B cell (primary cell): ENCODE measurements around the gene PVR. TPM values are rescaled to one million over a fixed set of nuclear protein-coding genes. Genes with fewer than 3 reads are reported as not detected.

Experiments used
- ATAC-seq: fragments of 200-7000 bp; cut with Tn5 transposase; one replicate; pipeline ENCODE4 v1.10.0; 2021; ENCODE audit warnings: low read depth, mild to moderate bottlenecking, moderate number of reproducible peaks, moderate library complexity
- CTCF ChIA-PET: fragments of 350-600 bp; sonication (Branson Sonifier 250); formaldehyde crosslinking; loops from one replicate; lab custom pipeline; 2021; ENCODE audit warnings: antibody characterized with exemption, inconsistent platforms; lab: Charles Lee
- POLR2A ChIA-PET: fragments of 350-600 bp; sonication (Branson Sonifier 250); formaldehyde crosslinking; loops from one replicate; lab custom pipeline; 2021; ENCODE audit warnings: antibody characterized with exemption; lab: Charles Lee
- DNase-seq: peaks from one replicate; pipeline ENCODE4 v3.0.0; 2013
- H2AFZ ChIP-seq: 2 replicates; pipeline ENCODE4 v1.6.1; 2012; ENCODE audit warnings: mild to moderate bottlenecking, low read depth, low read length; ENCODE audit not compliant: insufficient read depth, poor library complexity, severe bottlenecking
- H3K27ac ChIP-seq, 2 donors: 1 replicate in 1 of 2; 2 replicates in 1 of 2; pipeline ENCODE4 v1.5.1; 2012 to 2013; ENCODE audit warnings: low read length in 2 of 2, mild to moderate bottlenecking in 2 of 2, moderate library complexity in 1 of 2
- H3K27me3 ChIP-seq, 4 experiments: fragments of 200-600 bp in 1 of 4; sonication (generic) in 1 of 4; replicated peaks in 1 of 4; 1 replicate in 2 of 4; 2 replicates in 2 of 4; pipeline versions ENCODE4 v1.6.1 to v1.7.0; 2013 to 2016; ENCODE audit warnings: low read length in 3 of 4, mild to moderate bottlenecking in 2 of 4, mixed read lengths in 1 of 4, moderate library complexity in 1 of 4; ENCODE audit not compliant: insufficient read depth in 4 of 4, control insufficient read depth in 3 of 4; ENCODE audit errors: control extremely low read depth in 1 of 4
- H3K36me3 ChIP-seq, 2 experiments: replicated peaks in 1 of 2; 1 replicate in 1 of 2; 2 replicates in 1 of 2; pipeline versions ENCODE4 v1.6.1 to v1.7.1; 2013; ENCODE audit warnings: low read length in 1 of 2; ENCODE audit not compliant: insufficient read depth in 2 of 2, control insufficient read depth in 1 of 2; ENCODE audit errors: control extremely low read depth in 1 of 2, extremely low read depth in 1 of 2
- H3K4me1 ChIP-seq, 2 donors: fragments of 200-600 bp in 1 of 2; sonication (generic) in 1 of 2; 1 replicate in 1 of 2; 2 replicates in 1 of 2; pipeline versions ENCODE4 v1.5.1 to v1.6.1; 2013 to 2017; ENCODE audit warnings: low read length in 2 of 2; ENCODE audit not compliant: control insufficient read depth in 2 of 2, insufficient read depth in 2 of 2
- H3K4me2 ChIP-seq: replicated peaks from 2 replicates; pipeline ENCODE3; 2012; ENCODE audit warnings: mild to moderate bottlenecking, low read depth, low read length; ENCODE audit not compliant: poor library complexity, severe bottlenecking
- H3K4me3 ChIP-seq, 5 experiments: fragments of 200-600 bp in 1 of 5; sonication (generic) in 1 of 5; 1 replicate in 3 of 5; 2 replicates in 2 of 5; pipeline versions ENCODE4 v1.5.1 to v1.7.0; 2011 to 2016; ENCODE audit warnings: low read length in 4 of 5, mild to moderate bottlenecking in 4 of 5, low read depth in 2 of 5, control low read depth in 1 of 5, moderate library complexity in 1 of 5; ENCODE audit not compliant: insufficient read depth in 1 of 5; ENCODE audit errors: control extremely low read depth in 1 of 5, extremely low read depth in 1 of 5
- H3K79me2 ChIP-seq: fragments of 200-600 bp; sonication (generic); one replicate; pipeline ENCODE4 v1.6.0; 2016; ENCODE audit warnings: low read length; ENCODE audit not compliant: control insufficient read depth, insufficient read depth
- H3K9ac ChIP-seq: fragments of 200-600 bp; sonication (generic); 2 replicates; pipeline ENCODE4 v1.6.1; 2017; ENCODE audit warnings: mild to moderate bottlenecking, low read length, moderate library complexity
- H3K9me3 ChIP-seq, 3 donors: one replicate each; pipeline versions ENCODE4 v1.6.1 to v1.7.1; 2013; ENCODE audit warnings: low read length in 2 of 3; ENCODE audit not compliant: control insufficient read depth in 2 of 3, insufficient read depth in 1 of 3; ENCODE audit errors: control extremely low read depth in 1 of 3
- H4K20me1 ChIP-seq: 2 replicates; pipeline ENCODE4 v1.6.0; 2012; ENCODE audit warnings: mild to moderate bottlenecking, low read length; ENCODE audit not compliant: insufficient read depth, control insufficient read depth, poor library complexity, severe bottlenecking
- H3K27ac Mint-ChIP-seq: one replicate; pipeline ENCODE4 v1.8.0; 2021; ENCODE audit warnings: mixed read lengths
- H3K27me3 Mint-ChIP-seq: one replicate; pipeline ENCODE4 v1.8.0; 2021; ENCODE audit warnings: mixed read lengths
- H3K4me1 Mint-ChIP-seq: one replicate; pipeline ENCODE4 v1.8.0; 2021; ENCODE audit warnings: mixed read lengths
- H3K4me3 Mint-ChIP-seq: one replicate; pipeline ENCODE4 v1.8.0; 2021; ENCODE audit warnings: mixed read lengths
- H3K9me3 Mint-ChIP-seq: one replicate; pipeline ENCODE4 v1.8.0; 2022; ENCODE audit warnings: mixed read lengths; ENCODE audit not compliant: insufficient read depth
- EZH2 ChIP-seq: IDR thresholded peaks from 2 replicates; pipeline ENCODE4 v1.6.1; 2012; ENCODE audit warnings: borderline replicate concordance, low read depth, mild to moderate bottlenecking, moderate library complexity, low read length; ENCODE audit not compliant: insufficient read depth, poor library complexity, severe bottlenecking
- WGBS: methylation state at CpG from one replicate; pipeline ENCODE4 v1.1.5; 2013; ENCODE audit warnings: missing lambda C conversion rate; ENCODE audit not compliant: insufficient coverage; 5-methylcytosine and 5-hydroxymethylcytosine counted together
- intact Hi-C: fragments of 100-400 bp; cut with micrococcal nuclease; formaldehyde crosslinking; loops from one replicate; pipeline ENCODE4 v1.10.0; 2022
- polyA plus RNA-seq: library from polyadenylated mRNA; depleted of rRNA; stranded (reverse); fragments of >200 nt; gene quantifications from 2 replicates; pipeline ENCODE4 v1.2.3, GENCODE V29; 2012
- total RNA-seq, 2 donors: library from RNA; stranded (reverse); fragments of 120-200 nt in 1 of 2; gene quantifications; 1 replicate in 1 of 2; 2 replicates in 1 of 2; pipeline versions ENCODE4 v1.2.3 to v1.2.4, GENCODE V29; 2013 to 2022
- TF ChIP-seq, protein P1 (sequence below): fragments of 200-600 bp; IDR thresholded peaks from one replicate; pipeline ENCODE4 v1.8.0; 2022; ENCODE audit warnings: antibody characterized with exemption, mild to moderate bottlenecking

The PVR gene
- total and polyA plus RNA-seq, 2 donors (not counting 1 experiment from before 2014, with no cell fraction given) = 0.09 to 0.67 TPM

DNA sequence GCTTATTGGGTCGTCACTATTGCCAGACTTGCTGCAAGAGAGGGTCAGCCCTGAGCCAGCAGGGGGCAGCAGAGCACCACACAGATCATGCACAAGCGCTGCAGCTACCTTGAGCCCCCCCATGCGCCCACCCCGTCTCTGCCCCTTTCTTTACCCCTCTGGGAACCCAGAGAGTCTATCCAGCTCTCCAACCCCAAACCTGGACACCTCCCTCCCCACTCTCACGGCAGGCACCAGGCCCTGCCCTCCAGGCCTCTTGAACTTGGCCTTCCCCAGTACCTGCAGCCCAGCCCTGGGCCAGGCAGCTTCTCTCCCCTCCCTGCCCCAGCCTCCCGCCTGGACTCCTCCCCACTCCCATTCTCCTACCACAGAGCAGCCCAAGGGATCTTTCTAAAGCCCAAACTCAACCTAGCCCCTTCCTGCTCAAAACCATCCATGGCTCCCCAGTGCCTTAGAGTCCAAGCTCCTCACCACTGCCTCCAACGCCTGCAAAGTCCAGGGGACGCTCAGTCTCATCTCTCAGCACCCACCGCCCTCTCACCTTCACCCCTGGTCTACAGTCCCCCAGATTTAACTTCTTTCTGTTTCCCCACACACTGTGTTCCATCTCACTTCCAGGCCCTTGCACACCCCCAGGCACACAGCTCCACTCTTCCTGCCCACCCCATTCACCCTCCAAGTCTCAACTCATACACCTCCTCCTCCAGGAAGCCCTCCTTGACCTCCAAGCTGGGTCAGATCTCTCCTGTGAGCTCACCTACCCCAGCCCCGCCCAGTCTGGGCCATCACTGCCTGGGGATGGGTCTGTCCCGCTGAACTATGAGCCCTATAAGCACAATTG lies 45.8 kb downstream of the PVR start:
- Mint-ChIP-seq H3K4me1 (peaks cover 33% of the 10 kb centered on the region), H3K9me3 (no peaks in the 10 kb centered on the region), H3K27me3 (peaks cover 13% of the 10 kb centered on the region), H3K27ac (no peak overlapping the region), H3K4me3 (no peak overlapping the region)
- ChIA-PET CTCF (interaction anchor here (0.7 to 7.2 kb wide), 25 partner anchors 8 to 477 kb away, joined by 3 to 89 read pairs (median 3); partner anchors contain the start of gene ZNF227), POLR2A (interaction anchor here (0.6 kb wide), 1 partner anchor 37 kb away, joined by 4 read pairs; no protein-coding TSS in a partner anchor)
- peak; percentile 54 for ATAC-seq
- TF ChIP-seq EZH2 = no peak
- TF ChIP-seq, protein P1, sequence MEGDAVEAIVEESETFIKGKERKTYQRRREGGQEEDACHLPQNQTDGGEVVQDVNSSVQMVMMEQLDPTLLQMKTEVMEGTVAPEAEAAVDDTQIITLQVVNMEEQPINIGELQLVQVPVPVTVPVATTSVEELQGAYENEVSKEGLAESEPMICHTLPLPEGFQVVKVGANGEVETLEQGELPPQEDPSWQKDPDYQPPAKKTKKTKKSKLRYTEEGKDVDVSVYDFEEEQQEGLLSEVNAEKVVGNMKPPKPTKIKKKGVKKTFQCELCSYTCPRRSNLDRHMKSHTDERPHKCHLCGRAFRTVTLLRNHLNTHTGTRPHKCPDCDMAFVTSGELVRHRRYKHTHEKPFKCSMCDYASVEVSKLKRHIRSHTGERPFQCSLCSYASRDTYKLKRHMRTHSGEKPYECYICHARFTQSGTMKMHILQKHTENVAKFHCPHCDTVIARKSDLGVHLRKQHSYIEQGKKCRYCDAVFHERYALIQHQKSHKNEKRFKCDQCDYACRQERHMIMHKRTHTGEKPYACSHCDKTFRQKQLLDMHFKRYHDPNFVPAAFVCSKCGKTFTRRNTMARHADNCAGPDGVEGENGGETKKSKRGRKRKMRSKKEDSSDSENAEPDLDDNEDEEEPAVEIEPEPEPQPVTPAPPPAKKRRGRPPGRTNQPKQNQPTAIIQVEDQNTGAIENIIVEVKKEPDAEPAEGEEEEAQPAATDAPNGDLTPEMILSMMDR = peak; percentile 93
- no peak overlapping the region for H2AFZ ChIP-seq
- peaks cover 23 to 44% of the 10 kb centered on the region in 2 donors for H3K4me1 ChIP-seq
- 45% methylated on average over 11 of the region's 11 CpGs for WGBS
- no peaks in the 10 kb centered on the region for H3K79me2 ChIP-seq
- H3K9ac ChIP-seq = no peak overlapping the region
- peak overlapping the region; percentile 21 for H3K4me2 ChIP-seq
- no peak overlapping the region for H3K27ac ChIP-seq
- no peaks in the 10 kb centered on the region for H3K36me3 ChIP-seq
- no peaks in the 10 kb centered on the region for H4K20me1 ChIP-seq
- intact Hi-C loops = loop anchor here (1.0 to 5.0 kb wide), 3 partner anchors 33 to 262 kb away; no protein-coding TSS in a partner anchor
- peaks cover 0 to 3% (median 0%) of the 10 kb centered on the region in 4 experiments for H3K27me3 ChIP-seq
- peak; percentile 82 for DNase-seq
- H3K9me3 ChIP-seq = no peaks in the 10 kb centered on the region
- no peak overlapping the region for H3K4me3 ChIP-seq

DNA sequence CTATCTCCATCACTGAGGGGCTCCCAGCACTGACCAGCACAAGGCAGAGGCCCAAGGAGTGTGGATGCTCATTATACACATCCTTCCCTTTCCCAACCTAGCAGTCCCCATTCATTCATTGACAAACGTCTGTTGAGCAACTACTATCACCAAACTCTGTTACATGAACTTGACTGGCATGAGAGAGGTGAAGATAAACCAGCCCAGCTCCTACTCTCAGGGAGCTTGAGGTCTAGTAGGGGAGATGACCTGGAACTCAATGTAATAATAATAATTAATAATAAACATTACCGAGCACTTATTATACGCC lies 46.4 kb downstream of the PVR start:
- Histone ChIP-seq H3K4me3 (no peak overlapping the region), H3K36me3 (no peaks in the 10 kb centered on the region), H3K4me2 (no peak overlapping the region), H4K20me1 (no peaks in the 10 kb centered on the region), H3K4me1 (peaks cover 23 to 40% of the 10 kb centered on the region in 2 donors), H3K79me2 (no peaks in the 10 kb centered on the region), H3K27me3 (peaks cover 0 to 3% (median 0%) of the 10 kb centered on the region in 4 experiments), H3K9ac (no peak overlapping the region), H3K9me3 (no peaks in the 10 kb centered on the region), H2AFZ (no peak overlapping the region), H3K27ac (no peak overlapping the region)
- ATAC-seq (no peak), DNase-seq (no peak)
- Mint-ChIP-seq H3K4me1 (peaks cover 30% of the 10 kb centered on the region), H3K4me3 (no peak overlapping the region), H3K27me3 (peaks cover 13% of the 10 kb centered on the region), H3K27ac (no peak overlapping the region), H3K9me3 (no peaks in the 10 kb centered on the region)
- no peak for TF ChIP-seq EZH2
- TF ChIP-seq, protein P1 = no peak
- CTCF ChIA-PET = interaction anchor here (0.7 to 7.2 kb wide), 19 partner anchors 9 to 478 kb away, joined by 3 to 89 read pairs (median 4); partner anchors contain the start of gene ZNF227
- WGBS = no CpG with 5 or more reads among the region's 3 CpGs
- intact Hi-C loops = no loop called here
- POLR2A ChIA-PET = no interaction called here
